GM21529 (cell line): ENCODE measurements around the gene ALPK3.

Experiments
- ATAC-seq: cut with Tn5 transposase; IDR thresholded peaks from one replicate; pipeline ENCODE4 v1.9.1; 2021; ENCODE audit not compliant: unreplicated experiment

The ALPK3 gene

DNA sequence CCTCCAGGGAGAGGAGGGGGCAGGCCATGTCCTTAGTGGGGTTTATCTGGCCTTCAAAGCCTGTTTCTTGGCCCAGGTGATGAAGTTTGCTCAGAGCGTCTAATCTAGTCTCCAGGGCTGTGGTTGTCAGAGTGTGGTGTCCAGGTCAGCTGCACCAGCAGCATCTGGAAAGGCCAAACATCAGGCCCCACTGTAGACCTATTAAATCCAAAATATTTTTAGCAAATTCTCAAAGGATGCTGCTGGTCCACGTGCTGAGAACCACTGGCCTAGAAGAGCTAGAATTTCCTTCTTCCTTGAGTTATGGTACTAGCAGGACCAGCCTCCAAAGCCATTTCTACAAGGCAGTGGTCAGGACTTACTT is 96.2 kb downstream of the ALPK3 start:
- no peak for ATAC-seq

DNA sequence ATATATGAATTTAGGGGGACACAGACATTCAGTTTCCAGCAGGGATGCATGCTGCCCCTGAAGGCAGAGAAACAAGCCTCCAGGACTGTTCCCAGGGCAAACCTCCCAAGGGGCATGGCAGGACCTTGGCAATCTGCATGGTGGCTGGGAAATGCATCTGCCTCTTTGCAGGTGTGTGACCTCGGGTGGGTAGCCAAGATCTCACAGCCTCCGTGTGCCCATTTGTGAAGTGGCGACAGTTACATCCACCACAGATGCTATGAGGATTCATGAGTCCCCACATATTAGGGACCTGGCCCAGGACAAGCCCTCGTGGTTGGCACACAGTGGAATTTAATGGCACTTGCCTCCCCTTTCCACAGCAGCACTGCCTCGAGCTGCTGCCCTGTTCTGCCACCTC is 97.2 kb downstream of the ALPK3 start:
- no peak for ATAC-seq

DNA sequence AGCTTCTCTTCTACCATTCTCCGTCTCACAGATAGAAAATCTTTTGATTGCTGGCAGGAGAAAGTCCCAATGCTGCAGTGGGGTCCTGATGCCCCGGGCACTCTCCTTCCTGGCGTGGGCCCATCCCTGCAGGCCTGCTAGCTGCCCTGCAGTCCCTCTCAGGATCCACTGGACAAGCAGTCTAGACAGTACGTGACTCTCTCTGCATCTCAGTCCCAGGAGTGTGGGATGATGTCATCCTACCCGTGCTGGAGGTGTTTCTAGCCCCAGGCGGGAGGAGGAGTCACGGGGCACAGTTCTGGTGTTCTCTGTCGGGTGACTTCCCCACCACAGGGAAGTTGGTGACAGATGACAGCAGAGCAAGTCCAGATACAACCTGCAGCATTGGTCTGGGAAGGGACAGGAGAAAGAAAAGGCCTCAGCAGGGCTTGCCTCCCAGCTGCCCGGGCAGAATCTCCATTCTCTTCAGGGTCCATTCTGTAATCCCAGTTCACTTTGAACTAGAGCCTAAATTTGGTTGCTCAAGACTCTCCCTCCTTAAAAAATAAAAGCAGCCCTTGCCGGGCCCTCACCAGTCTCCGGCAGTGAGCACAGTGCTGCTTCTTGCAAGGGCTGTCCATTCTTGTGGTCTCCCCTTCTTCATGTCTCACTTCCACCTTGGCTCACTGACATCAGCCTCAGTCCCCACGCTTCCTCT is 97.9 kb downstream of the ALPK3 start:
- peak; percentile 95 for ATAC-seq

DNA sequence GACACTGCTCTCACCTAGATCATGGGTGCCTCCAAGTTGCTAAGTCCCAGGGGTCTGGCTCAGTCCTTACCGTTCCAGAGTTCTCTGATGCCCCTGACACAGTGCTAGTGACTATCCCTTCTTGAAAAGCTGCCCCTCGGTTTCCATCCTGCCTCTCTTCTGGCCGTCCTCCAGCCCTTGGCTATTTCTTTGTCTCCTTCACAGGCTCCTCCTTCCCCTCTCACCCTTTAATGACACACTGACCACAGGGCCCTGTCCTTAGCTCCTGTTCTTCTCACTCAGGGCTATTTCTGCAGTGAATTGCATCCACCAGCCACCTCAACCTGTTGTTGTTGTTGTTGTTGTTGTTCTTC is 98.4 kb downstream of the ALPK3 start:
- ATAC-seq, result no peak

DNA sequence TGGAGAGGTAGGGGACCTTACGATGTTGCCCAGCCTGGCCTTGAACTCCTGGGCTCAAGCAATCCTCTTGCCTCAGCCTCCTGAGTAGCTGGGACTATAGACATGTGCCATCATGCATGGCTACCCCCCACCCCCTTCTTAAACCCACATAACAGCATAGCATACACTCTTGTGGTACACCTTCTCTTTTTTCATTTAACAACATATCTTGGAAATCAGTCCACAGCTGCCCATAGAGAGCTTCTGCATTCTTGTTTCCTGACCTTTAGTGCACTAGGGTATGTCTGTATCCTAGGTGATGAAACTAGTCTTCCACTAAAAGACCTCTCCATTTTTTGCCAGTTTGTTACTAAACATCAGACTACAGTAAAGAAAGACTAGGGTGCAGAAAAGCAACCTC is 100.3 kb downstream of the ALPK3 start:
- no peak for ATAC-seq

DNA sequence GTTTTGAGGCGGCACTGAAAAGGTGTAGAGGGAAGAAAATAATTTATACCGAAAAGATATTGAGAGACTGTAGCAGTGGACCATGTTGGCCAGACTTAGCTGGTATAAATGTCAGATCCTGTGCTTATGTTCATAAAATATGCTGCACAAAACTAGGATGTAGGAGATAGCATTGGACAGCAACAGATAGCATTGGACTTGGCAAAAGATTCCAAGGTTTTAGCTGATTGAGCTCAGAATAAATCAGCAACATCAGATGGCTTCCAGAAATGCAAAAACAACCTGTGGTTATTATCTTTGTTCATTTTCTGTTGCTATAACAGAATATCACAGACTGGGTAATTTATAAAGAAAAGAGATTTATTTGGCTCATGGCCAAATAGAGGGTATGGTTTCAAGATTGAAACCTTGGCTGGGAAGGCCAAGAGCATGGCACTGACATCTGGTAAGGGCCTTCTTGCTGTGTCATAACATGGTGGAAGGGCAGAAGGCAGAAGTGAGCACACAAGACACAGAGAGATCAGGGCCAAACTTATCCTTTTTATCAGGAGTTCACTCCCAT is 102.0 kb downstream of the ALPK3 start:
- no peak for ATAC-seq

DNA sequence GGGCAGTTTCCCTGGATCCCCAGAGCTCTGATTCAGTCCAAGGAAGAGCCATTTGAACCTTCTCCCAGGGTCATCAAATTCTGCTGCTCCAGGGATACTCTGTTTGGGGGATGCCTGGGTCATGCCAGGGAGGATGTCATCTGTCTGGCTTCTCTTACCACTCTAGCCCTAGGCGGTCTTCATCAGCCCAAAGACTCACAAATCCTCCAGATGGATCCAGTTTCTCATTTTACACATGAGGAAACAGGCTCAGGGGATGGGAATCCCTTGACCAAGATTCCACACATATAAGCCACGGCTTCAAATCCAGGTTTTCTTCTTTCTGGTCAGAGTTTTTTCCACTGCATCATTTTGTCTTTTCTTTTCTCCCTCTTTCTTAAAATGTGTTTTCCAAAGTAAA is 104.0 kb downstream of the ALPK3 start:
- no peak for ATAC-seq

DNA sequence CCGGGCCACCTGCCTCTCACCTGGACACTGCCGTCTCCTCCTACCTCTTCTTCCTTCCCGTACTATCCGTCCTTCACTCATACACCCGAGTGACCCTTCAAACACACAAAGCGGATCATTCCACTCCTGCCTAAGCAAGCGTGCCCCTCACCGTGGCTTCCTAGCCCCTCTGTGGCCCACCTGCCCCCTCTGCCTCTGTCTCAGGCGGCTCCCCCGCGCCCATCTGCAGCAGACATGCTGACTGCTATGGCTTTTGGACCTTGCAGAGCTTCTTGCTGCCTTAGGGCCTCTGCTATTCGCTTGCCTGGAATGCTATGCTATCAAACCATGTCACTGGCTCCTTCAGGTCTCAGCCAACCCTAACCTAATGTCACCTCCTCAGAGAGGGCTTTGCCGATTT is 105.4 kb downstream of the ALPK3 start:
- ATAC-seq, result no peak
